Stimulated activated CD8-positive, alpha-beta memory T cell treated with anti-CD3 and anti-CD28 coated beads, Interleukin-4, amount 100 ng/mL, for 24 hours (primary cell): ENCODE results near the gene CCNB1IP1.
"Not testable (repeated sequence)": the region's sequence is repeated elsewhere in the genome, so short reads cannot be mapped to it uniquely, and the experiment has no call there.

Experiments
- DNase-seq: peaks from one replicate; pipeline ENCODE4 v3.0.0-alpha.2; 2020; ENCODE audit warnings: low read depth

The CCNB1IP1 gene

GRCh38 chr14:20332788-20333493, at the start of gene CCNB1IP1:
Gene CCNB1IP1, minus strand, starts transcription at chr14:20333279. Its CDS starts 16,756 bp downstream, at chr14:20316523.
- peak; percentile 4 for DNase-seq

- DNase-seq = no peak
These were observed 49.4 kb upstream of the CCNB1IP1 start for GRCh38 chr14:20382526-20382925.

GRCh38 chr14:20381341-20381740, 48.3 kb upstream of the CCNB1IP1 start:
- DNase-seq = no peak

GRCh38 chr14:20380681-20381080, 47.6 kb upstream of the CCNB1IP1 start:
- DNase-seq = no peak

- DNase-seq = no peak
These were observed 46.7 kb upstream of the CCNB1IP1 start for GRCh38 chr14:20379743-20380142.

- no peak for DNase-seq
These were observed 44.1 kb upstream of the CCNB1IP1 start for GRCh38 chr14:20377171-20377570.

GRCh38 chr14:20376071-20376588, 43.1 kb upstream of the CCNB1IP1 start:
- no peak for DNase-seq

- DNase-seq = no peak
These were observed 42.4 kb upstream of the CCNB1IP1 start for GRCh38 chr14:20375471-20375870.

GRCh38 chr14:20372796-20373195, 39.7 kb upstream of the CCNB1IP1 start:
- DNase-seq = no peak

GRCh38 chr14:20365928-20366327, 32.8 kb upstream of the CCNB1IP1 start:
- no peak for DNase-seq

- DNase-seq = not testable (repeated sequence)
These were observed 25.4 kb upstream of the CCNB1IP1 start for GRCh38 chr14:20358474-20358873.

- DNase-seq = no peak
These were observed 23.3 kb upstream of the CCNB1IP1 start for GRCh38 chr14:20356422-20356821.

GRCh38 chr14:20350860-20351259, 17.8 kb upstream of the CCNB1IP1 start:
- DNase-seq = no peak

- no peak for DNase-seq
These were observed 17.2 kb upstream of the CCNB1IP1 start for GRCh38 chr14:20350282-20350681.

GRCh38 chr14:20347747-20348146, 14.7 kb upstream of the CCNB1IP1 start:
- DNase-seq = no peak

- no peak for DNase-seq
These were observed 13.6 kb upstream of the CCNB1IP1 start for GRCh38 chr14:20346713-20347112.

- no peak for DNase-seq
These were observed 12.3 kb upstream of the CCNB1IP1 start for GRCh38 chr14:20345366-20345765.

GRCh38 chr14:20343862-20344220, 10.8 kb upstream of the CCNB1IP1 start:
- DNase-seq = no peak

- peak; percentile 93 for DNase-seq
These were observed 10.2 kb upstream of the CCNB1IP1 start, which contains the start of gene PARP2 for GRCh38 chr14:20343092-20343861. Gene PARP2, plus strand, starts transcription at chr14:20343635. Its CDS starts 7 bp downstream, at chr14:20343642.

GRCh38 chr14:20341646-20342045, 8.6 kb upstream of the CCNB1IP1 start:
- no peak for DNase-seq

GRCh38 chr14:20341032-20341431, 8.0 kb upstream of the CCNB1IP1 start:
- DNase-seq = not testable (repeated sequence)

GRCh38 chr14:20334017-20334416, 938 bp upstream of the CCNB1IP1 start:
- no peak for DNase-seq

GRCh38 chr14:20333494-20333841, 389 bp upstream of the CCNB1IP1 start:
- no peak for DNase-seq
